ENCODE data around the gene RNH1. TPM values are rescaled to one million over a fixed set of nuclear protein-coding genes. Genes with fewer than 3 reads are reported as not detected.

Gene RNH1
- total RNA-seq, 1 experiment from 2014 or later, result 60.0 TPM

GRCh38 chr11:484616-485015 lies 22.4 kb downstream of the RNH1 start:
- Histone ChIP-seq H3K27me3 (ENCODE audit: insufficient read depth, low read length) (no peaks in the 10 kb centered on the region), H3K23me2 (ENCODE audit: insufficient read length, low read depth, low read length, poor library complexity, severe bottlenecking) (peaks cover 3% of the 10 kb centered on the region), H2AFZ (ENCODE audit: low read length) (no peak overlapping the region), H3K79me1 (ENCODE audit: insufficient read depth, low read depth, low read length, poor library complexity, severe bottlenecking) (peaks cover 2% of the 10 kb centered on the region), H2BK12ac (ENCODE audit: insufficient read length, low read depth, low read length) (no peak overlapping the region), H2AK5ac (ENCODE audit: insufficient read length, low read length) (no peak overlapping the region), H4K5ac (ENCODE audit: insufficient read length, low read depth, low read length) (peak overlapping the region; percentile 36), H4K8ac (replicated peaks; ENCODE audit: insufficient read length, low read depth, low read length) (no peak overlapping the region), H3T11ph (ENCODE audit: low read length) (no peak overlapping the region), H3K14ac (ENCODE audit: insufficient read depth, low read length) (no peak overlapping the region), H2BK5ac (ENCODE audit: insufficient read length, low read length) (no peak overlapping the region), H4K20me1 (ENCODE audit: control insufficient read depth, insufficient read depth, insufficient read length) (no peaks in the 10 kb centered on the region), H3K9me3 (ENCODE audit: control insufficient read depth, low read depth, low read length) (no peaks in the 10 kb centered on the region), H3K56ac (ENCODE audit: insufficient read length, low read depth, low read length) (no peak overlapping the region), H3K9ac (ENCODE audit: extremely low read depth, insufficient read length, low read length) (no peak overlapping the region), H3K4ac (ENCODE audit: low read depth, low read length) (no peak overlapping the region), H3K4me2 (ENCODE audit: insufficient read depth, insufficient read length, low read length) (no peak overlapping the region), H3K23ac (ENCODE audit: insufficient read length, low read depth, low read length) (no peak overlapping the region), H3K27ac (ENCODE audit: insufficient read length, low read depth, low read length) (no peak overlapping the region), H3K18ac (ENCODE audit: insufficient read length, low read depth, low read length) (no peak overlapping the region), H2BK20ac (ENCODE audit: low read depth, low read length, poor library complexity, severe bottlenecking) (no peak overlapping the region), H3K79me2 (ENCODE audit: insufficient read depth, low read length) (no peaks in the 10 kb centered on the region; the same call in 1 of the 2 replicates), H2BK120ac (ENCODE audit: low read depth, low read length, poor library complexity, severe bottlenecking) (no peak overlapping the region), H4K91ac (ENCODE audit: insufficient read length, low read depth, low read length) (no peak overlapping the region), H2BK15ac (ENCODE audit: low read depth, low read length) (no peak overlapping the region), H3K4me1 (ENCODE audit: insufficient read depth, low read length) (no peaks in the 10 kb centered on the region)
- no peaks in the 10 kb centered on the region for H3K4me1 Mint-ChIP-seq
- H3K27ac Mint-ChIP-seq, result no peak overlapping the region
- H3K9me3 Mint-ChIP-seq, result peaks cover 0 to 6% of the 10 kb centered on the region in 2 experiments; a peak in 3 of 5 replicates
- DNase-seq, result no peak
- peaks cover 9 to 12% (median 11%) of the 10 kb centered on the region in 3 experiments; a peak in 5 of 7 replicates for H3K36me3 Mint-ChIP-seq (ENCODE audit: insufficient read depth in 1 of 3, low read depth in 3 of 3)
- H3K27me3 Mint-ChIP-seq (ENCODE audit: low read depth), result no peaks in the 10 kb centered on the region
- H3K4me3 Mint-ChIP-seq, result no peak overlapping the region
- TF ChIP-seq, protein P1, sequence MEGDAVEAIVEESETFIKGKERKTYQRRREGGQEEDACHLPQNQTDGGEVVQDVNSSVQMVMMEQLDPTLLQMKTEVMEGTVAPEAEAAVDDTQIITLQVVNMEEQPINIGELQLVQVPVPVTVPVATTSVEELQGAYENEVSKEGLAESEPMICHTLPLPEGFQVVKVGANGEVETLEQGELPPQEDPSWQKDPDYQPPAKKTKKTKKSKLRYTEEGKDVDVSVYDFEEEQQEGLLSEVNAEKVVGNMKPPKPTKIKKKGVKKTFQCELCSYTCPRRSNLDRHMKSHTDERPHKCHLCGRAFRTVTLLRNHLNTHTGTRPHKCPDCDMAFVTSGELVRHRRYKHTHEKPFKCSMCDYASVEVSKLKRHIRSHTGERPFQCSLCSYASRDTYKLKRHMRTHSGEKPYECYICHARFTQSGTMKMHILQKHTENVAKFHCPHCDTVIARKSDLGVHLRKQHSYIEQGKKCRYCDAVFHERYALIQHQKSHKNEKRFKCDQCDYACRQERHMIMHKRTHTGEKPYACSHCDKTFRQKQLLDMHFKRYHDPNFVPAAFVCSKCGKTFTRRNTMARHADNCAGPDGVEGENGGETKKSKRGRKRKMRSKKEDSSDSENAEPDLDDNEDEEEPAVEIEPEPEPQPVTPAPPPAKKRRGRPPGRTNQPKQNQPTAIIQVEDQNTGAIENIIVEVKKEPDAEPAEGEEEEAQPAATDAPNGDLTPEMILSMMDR (conservative IDR thresholded peaks at IDR 0.05), result no peak
- WGBS (ENCODE audit: extremely low coverage, insufficient read length, low lambda C conversion rate), result no CpG with 5 or more reads among the region's 38 CpGs
